Right forelimb (tissue), 1 donor: ENCODE results near the gene PPP1R15A.
"Not testable (repeated sequence)": the region's sequence is repeated elsewhere in the genome, so short reads cannot be mapped to it uniquely, and the experiment has no call there.

Source experiments
- DNase-seq: peaks from one replicate; pipeline ENCODE4 v3.0.0-alpha.2; 2018

The PPP1R15A gene

DNA sequence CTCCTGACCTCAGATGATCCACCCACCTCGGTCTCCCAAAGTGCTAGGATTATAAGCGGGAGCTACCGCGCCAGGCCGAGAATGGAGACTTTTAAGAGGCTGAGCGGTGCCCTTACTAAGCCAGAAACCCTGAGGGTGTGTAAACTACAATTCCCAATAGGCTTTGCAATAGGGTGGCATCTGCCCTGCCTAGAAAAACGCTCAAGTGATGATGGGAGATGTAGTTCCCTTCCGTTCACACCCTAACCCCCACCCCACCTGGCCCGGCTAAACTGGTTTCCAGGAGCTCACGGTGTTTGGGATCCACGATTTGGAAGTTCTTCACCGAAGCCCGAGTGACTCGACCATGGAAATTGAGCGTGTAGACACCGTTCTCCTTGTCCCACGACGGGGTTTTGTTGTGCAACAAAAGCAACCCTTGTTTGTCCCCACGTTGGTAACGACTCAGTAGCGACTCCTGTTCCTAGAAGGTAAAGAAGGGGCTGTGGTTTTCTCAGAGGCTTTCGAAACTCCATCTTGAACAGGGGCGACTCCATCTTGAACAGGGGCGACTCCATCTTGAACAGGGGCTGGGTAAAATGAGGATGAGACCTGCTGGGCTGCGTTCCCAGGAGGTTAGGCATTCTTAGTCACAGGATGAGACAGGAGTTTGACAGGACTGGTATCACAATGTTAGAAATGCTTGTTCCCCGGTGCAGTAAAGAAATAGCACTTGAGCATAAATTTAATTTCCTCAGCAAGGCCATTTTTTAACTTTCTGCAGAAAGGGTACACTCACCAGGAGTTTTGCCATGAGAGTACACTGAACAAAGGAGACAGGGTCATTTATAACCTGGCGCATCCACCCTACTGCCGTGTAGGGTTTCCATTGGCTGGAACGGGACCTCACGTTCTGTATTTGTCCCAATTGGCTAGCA, 9.8 kb downstream of the PPP1R15A start:
- DNase-seq, result no peak

DNA sequence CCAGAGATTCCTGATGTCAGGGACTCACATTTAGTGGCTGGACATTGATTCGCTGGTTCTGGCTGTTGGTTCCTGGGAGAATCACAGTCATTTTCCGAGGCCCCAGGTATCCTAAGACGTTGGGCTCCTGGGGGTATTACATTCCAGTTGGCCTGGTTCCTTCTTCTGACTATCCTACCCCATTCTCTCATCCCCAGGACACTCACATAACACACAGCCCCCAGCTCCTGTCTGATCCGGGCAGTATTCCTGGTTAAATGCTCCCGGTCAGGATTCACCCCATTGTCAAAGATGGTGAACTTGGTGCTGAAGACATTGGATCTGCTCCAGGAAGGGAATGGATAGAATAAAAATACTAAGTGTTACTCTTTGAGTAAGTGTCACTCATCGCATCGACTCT, 11.5 kb downstream of the PPP1R15A start:
- DNase-seq, result no peak

DNA sequence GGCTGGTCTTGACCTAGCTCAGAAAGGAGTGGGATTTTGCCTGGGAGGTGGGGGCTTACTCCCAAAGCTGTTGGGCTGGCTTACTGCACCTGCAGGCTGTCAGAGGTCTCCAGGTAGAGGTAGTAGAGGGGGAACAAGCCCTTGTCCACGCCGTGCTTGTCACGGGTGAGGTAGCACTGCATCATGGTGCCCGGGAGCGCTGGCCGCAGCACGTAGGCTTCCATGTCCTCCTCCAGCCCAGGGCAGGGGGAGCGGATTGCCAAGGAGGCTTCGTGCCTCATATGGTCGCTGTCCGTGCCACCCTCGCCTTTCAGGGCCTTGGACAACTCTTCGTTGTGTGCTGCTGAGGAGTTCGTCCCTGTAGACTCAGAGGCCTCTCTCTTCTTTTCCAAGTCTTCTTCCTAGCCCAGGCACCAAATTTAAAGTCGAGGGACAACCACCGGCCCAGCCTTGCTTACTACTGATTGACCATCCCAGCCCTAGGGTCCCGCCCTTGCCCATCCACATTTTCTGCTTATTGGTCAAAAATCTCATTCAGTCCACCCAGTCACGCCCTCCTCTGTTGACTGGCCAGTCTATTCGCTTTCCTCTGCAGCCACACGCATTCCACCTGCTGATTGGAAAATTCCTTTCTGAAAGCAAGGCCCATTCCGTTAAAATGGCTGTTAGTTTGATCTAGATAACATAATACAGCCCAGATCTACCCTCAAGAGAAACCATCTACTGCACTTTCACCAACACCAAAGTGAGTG, 15.8 kb downstream of the PPP1R15A start:
- DNase-seq, result no peak

DNA sequence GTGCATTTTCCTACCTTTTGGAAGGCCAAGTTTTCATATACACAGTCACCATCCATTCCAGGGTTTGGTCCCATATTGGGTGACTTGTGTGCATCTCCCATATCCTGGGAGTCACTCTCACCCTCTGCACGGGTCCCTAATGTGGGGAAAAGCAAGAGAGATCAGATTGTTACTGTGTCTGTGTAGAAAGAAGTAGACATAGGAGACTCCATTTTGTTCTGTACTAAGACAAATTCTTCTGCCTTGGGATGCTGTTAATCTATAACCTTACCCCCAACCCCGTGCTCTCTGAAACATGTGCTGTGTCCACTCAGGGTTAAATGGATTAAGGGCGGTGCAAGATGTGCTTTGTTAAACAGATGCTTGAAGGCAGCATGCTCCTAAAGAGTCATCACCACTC, 17.3 kb downstream of the PPP1R15A start:
- DNase-seq, result not testable (repeated sequence)

DNA sequence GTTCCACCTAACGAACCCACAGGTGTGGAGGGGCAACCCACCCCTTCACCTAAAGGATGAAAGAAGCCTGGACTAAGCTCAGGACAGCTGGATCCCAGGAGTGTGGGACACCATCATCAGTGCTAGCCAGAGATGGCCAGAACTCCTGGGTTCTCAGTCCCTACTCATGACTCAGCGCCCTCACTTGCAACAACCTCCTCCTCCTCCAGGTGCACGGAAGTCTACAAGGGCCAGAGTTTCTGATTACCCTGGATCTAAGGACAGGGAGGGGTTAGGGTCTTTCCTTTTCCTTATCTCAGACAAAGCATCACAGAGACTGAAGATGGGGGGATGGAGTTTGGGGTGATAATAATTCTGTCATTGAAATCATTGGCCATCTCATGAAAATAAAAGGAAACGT, 18.3 kb downstream of the PPP1R15A start:
- no peak for DNase-seq

DNA sequence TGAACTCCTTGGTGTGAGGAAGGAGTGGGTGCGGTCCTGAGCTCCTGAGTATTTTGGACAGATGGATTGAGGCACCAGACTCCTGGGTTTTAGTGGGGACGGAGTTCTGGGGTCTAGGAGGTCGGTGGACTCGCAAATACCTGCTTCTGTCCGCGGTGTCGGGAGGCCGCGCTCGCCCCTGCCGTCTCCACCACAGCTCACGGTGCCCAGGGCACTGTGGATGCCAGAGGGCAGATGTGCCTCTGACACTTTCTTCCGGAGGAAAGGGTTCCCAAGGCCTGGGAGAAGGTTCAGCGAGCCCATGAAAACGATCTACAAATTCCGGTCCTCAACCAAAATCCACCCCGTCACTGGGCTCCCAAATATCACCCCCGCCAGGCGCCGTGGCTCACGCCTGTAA, 23.0 kb downstream of the PPP1R15A start:
- DNase-seq, result no peak

DNA sequence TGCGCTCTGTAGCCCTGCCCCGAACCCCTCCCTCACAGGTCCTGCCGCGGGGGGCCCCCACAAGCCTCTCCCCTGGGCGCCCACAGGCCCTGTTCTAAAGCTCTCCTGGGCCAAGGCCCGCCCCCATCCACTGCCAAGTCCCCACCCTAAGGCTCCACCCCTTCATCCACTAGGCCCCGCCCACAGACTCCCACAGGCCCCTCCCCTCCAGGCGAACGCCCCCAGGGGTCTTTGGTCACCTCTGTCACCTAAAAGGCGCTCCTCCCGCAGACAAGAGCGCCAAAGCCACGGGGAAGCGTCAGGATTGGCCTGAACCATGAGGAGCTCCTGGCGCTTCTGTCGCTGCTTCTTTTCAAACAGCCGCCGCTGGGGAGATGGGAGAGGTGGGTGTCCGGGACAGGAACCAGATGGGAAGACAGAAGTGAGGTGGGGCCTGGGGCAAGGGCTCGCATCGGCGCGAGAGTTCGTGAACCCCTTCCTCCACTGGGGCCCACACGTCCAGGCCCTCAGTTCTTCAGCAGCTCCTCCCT, 24.0 kb downstream of the PPP1R15A start:
- no peak for DNase-seq

DNA sequence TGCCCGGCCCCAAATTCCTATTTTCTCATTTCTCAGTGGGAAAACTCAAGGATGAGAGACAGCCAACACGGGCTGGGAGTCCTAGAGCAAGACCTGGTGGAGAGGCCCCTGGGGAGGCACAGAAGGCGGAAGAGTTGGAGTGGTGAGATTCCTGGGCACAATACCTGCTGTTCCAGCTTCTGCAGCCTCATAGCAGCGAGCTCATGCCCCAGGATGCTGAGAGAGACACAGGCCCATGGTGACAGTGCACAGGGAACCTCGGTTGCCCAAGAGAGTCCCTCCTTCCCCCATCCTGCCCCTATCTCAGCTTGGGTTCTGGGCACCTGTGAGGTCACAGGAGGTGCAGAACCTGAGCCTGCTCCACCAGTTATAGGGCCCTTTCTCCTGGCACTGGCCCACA, 25.0 kb downstream of the PPP1R15A start:
- no peak for DNase-seq

DNA sequence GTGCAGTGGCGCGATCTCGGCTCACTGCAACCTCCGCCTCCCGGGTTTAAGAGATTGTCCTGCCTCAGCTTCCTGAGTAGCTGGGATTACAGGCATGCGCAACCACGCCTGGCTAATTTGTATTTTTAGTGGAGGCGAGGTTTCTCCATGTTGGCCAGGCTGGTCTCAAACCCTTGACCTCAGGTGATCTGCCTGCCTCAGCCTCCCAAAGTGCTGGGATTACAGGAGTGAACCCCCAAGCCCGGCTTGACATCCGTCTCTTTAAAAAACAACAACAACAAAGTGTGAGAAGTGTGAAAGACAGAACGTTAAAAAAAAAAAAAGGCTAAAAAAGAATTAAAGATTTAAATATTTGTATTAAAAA, 27.1 kb downstream of the PPP1R15A start:
- not testable (repeated sequence) for DNase-seq

DNA sequence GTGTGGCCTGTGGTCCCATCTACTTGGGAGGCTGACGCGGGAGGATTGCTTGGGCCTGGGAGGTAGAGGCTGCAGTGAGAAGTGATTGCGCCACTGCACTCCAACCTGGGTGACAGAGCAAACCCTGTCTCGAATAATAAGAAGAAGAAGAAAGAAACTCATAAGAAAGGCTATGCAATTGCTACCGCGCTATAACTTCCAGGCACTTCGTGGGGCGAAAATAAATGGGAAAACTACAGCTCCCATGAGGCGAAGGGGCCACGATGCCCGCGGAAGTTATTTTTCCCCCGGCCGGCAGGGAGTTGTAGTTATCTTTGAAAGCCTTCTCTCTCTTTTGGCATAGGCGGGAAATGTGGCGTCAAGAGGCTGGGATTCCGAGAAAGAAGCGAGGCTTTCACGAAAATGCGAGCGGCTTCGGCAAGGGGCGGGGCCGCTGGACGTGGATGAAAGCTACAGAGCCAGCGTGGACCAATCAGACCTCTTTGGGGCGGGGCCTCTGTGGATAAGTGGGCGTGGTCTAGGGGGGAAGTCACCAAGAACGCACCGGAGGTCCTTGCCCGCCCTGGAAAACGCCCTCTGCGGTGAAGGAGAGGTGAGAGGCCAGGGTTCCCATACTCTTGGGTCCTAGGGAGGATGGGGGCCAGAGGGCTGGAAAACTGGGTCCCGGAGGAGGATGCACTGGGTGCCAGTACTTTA, 27.7 kb downstream of the PPP1R15A start, which contains the start of gene NUCB1:
Gene NUCB1 (plus strand): TSS at position 532 of the 696 bp plus-strand sequence. CDS start 485 bp downstream, outside the sequence.
- DNase-seq, result peak; percentile 100

DNA sequence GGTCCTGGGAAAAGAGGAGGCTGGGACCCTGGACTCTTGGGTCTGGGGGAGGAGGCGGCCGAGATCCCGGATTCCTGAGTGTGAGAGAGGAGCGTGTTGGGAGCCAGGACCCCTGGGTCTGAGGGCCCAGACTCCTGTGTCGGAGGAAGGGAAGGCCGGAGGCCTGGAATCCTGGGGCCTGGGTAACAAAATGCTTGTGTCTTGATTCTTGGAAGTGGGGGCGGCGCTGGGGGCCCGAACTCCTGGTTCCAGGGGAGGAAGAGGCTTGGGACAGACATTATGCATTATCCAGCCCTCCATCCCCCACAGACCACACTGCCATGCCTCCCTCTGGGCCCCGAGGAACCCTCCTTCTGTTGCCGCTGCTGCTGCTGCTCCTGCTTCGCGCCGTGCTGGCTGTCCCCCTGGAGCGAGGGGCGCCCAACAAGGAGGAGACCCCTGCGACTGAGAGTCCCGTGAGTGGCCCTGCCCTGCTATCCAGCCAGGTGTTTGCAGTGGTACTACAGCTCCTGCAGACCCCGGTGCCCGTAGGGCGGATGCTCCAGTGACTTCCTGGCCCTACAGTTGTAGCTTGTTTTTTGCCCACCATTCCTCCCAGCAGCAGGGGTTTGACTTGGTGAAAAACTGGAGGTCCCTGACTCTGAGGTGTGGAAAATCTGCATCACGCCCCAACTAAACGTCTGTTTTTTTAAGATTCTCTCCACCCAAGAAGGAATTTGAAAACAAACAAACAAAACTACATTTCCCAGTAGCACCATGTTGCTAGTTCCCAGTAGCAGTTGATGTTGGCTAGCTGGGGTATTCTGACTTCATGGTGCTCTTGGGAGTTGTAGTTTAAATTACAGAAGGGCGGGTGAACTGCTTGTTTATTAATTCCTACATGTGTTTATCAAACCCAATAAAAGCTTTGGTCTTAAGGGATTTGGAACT, 28.5 kb downstream of the PPP1R15A start:
- no peak for DNase-seq

DNA sequence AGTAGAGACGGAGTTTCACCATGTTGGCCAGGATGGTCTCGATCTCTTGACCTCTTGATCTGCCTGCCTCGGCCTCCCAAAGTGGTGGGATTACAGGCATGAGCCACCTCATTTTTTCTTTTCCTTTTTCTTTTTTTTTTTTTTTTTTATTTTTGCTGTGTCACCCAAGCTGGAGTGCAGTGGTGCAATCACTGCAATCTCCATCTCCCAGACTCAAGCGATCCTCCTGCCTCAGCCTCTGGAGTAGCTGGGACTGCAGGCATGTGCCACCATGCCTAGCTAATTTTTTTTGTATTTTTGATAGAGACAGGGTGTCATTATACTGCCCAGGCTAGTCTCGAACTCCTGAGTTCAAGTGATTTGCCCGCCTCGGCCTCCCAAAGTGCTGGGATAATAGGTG, 30.1 kb downstream of the PPP1R15A start:
- not testable (repeated sequence) for DNase-seq

DNA sequence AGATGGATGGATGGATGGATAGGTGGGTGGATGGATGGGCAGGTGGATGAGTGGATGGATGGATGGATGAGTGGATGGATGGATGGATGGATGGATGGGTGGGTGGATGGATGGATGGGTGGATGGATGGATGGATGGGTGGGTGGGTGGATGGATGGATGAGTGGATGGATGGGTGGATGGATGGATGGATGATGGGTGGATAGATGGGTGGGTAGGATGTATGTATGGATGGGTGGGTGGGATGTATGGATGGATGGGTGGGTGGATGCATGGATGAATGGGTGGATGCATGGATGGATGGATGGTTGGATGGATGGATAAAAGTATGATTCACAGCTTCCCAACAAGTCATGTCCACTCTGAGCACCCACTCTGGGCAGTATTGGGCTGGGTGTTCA, 31.6 kb downstream of the PPP1R15A start:
- not testable (repeated sequence) for DNase-seq

DNA sequence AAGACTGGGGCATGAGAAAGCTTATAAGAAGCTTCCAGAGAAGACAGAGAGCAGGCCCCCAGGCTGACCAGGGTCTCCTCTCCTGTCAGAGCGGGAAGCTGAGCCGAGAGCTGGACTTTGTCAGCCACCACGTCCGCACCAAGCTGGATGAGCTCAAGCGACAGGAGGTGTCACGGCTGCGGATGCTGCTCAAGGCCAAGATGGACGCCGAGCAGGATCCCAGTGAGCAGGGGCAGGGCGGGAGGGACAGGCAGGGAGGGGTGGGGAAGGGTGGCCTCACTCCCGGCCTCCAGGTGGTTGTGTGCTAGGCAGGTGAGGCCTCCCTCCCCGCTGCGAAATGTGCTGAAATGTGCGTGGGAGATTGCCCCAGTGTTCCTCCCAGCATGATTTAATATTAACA, 33.4 kb downstream of the PPP1R15A start:
- no peak for DNase-seq

DNA sequence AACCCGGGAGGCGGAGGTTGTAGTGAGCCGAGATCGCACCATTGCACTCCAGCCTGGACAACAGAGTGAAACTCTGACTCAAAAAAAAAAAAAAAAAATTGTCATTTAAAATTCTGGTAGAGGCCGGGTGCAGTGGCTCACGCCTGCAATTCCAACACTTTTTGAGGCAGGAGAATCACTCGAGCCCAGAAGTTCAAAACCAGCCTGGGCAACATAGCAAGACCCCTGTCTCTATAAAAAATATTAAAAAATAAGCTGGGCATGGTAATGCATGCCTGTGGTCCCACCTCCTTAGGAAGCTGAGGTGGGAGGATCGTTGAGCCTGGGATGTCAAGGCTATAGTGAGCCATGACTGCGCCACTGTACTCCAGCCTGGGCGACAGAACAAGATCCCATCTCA, 34.1 kb downstream of the PPP1R15A start:
- DNase-seq, result no peak

DNA sequence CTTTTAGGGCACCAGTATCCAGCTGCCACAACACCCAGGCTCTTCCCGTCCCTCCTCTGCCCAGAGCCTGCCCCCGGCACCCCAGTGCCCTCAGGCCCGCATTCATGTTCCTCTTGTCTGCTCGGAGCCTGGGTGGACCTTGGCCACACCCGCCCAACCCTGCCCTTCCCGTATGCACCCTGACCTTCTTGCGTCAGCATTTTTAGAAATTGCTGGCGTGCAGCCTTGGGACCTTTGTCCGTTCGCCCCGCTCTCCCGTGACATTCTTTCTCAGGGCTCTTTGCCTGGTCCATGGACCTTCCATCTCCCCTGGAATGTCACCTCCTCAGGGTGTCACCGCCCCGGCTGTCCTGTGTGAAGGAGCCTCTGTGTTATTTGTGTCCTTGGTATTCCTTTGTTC, 35.5 kb downstream of the PPP1R15A start:
- no peak for DNase-seq

DNA sequence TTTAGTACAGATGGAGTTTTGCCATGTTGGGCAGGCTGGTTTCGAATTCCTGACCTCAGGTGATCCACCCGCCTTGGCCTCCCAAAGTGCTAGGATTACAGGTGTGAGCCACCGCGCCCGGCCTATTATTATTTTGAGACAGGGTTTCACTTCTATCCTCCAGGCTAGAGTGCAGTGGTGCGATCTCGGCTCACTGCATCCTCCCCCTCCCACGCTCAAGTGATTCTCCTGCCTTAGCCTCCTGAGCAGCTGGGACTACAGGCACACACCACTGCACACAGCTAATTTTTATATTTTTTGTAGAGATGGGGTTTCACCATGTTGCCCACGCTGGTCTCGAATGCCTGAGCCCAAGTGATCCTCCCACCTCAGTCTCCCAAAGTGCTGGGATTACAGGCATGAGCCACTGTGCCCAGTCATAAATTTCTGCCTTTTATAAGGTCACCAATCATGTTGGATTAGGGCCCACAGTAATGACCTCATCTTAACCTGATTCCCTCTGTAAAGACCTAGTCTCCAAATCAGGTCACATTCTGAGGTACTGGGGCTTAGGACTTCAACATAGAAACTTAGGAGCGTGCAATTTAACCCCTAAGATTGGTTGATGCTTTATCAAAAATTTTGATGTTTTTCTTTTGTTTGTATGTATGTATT, 37.3 kb downstream of the PPP1R15A start:
- DNase-seq, result not testable (repeated sequence)

DNA sequence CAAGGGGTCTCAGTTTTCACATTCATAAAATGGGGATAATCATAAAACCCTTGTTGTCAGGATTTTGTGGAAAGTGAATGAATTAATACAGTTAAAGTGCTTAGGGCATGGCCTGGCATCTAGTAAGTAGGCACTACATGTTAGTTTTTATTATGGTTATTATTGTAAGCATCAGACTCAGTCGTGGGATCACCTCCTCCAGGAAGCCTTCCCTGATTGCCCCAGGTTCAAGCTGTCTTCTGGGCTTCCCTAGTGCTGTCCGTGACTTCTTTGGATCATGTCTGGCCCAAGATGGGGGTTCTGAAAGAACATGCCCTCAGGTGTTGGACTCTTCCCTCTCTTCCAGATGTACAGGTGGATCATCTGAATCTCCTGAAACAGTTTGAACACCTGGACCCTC, 38.6 kb downstream of the PPP1R15A start:
- no peak for DNase-seq

DNA sequence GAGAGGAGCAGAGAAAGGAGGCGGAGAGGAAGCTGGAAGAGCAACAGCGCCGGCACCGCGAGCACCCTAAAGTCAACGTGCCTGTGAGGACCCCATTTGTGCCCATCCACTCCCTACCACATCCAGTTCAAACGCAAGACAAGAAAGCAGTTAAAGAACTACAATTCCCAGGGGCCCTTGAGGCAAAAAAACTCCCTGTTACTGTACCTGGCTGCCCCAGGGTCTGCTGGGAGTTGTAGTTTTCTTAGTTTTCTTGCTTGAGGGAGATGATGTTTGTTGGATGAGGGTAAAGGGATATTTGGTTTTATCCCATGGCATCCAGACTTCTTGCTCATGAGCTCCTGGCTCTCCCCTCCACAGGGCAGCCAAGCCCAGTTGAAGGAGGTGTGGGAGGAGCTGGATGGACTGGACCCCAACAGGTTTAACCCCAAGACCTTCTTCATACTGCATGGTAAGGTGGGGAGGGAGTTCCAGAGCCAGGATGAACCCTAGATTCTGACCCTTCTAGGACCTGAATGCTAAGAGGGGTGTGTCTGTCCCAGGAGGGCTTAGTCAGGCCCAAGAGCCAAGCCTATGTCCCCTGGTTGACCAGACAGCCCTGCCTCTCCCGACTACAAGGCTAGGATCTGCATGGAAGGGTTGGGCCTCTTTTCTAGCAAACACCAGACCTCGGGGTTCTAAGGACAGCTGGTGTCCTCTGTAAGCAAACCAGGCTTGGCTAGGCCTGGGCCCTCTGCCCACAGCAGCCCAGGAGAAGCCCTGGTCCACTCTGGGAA, 41.1 kb downstream of the PPP1R15A start:
- DNase-seq, result no peak

DNA sequence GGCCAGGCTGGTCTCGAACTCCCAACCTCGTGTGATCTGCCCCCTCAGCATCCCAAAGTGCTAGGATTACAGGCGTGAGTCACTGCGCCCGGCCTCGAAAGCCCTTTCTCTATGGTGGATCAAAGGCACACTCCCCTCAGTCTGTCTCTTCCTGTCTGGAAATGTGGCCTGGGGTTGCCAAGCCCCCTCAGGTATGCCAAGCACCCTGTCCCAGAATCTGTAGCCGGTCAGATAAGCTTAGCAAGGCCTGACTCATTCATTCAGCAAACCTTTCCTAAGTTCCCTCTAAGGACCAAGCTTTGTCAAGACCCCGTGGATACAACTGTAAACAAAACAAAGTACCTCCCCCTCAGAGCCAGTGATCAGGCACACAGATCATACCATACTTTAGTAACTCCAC, 42.0 kb downstream of the PPP1R15A start:
- DNase-seq, result no peak

DNA sequence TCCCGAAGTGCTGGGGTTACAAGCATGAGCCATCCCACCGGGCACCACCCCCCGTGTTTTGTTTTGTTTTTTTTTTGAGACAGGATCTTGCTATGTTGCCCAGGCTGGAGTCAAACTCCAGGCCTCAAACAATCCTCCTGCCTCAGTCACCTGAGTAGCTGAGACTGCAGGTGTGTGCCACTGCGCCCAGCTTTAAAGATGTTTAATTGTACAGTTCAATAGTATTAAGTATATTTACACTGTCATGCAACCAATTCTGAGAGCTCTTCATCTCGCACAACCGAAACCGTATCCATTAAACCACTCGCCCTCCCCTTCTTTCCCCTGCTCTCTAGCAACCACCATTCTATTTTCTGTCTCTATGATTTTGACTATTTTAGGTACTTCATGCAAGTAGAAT, 43.5 kb downstream of the PPP1R15A start:
- no peak for DNase-seq
